Measurements from ENCODE around the gene RND2.
"Not testable (repeated sequence)": the region's sequence is repeated elsewhere in the genome, so short reads cannot be mapped to it uniquely, and the experiment has no call there.

The RND2 gene

GRCh38 chr17:42989726-42990652 lies 35.0 kb upstream of the RND2 start:
- Histone ChIP-seq H3K79me2 (peaks cover 16% of the 10 kb centered on the region), H3K4me2 (ENCODE audit: low read length) (no peak overlapping the region), H3K4me1 (no peaks in the 10 kb centered on the region), H3K4me3 (ENCODE audit: low read depth, low read length) (no peak overlapping the region), H3K9me3 (ENCODE audit: control insufficient read depth, low read length) (no peaks in the 10 kb centered on the region), H3K27ac (no peak overlapping the region), H3K9ac (no peak overlapping the region), H3K27me3 (ENCODE audit: control insufficient read depth, insufficient read depth, low read length) (no peaks in the 10 kb centered on the region), H2AFZ (no peak overlapping the region), H3K36me3 (ENCODE audit: control insufficient read depth, insufficient read depth, low read length) (no peaks in the 10 kb centered on the region)
- TF ChIP-seq CTCF (IDR thresholded peaks at IDR 0.05) = no peak

- Histone ChIP-seq H3K4me1 (no peaks in the 10 kb centered on the region), H2AFZ (no peak overlapping the region), H3K4me2 (ENCODE audit: low read length) (no peak overlapping the region), H3K9me3 (ENCODE audit: control insufficient read depth, low read length) (no peaks in the 10 kb centered on the region), H3K27me3 (ENCODE audit: control insufficient read depth, insufficient read depth, low read length) (no peaks in the 10 kb centered on the region), H3K27ac (no peak overlapping the region), H3K4me3 (ENCODE audit: low read depth, low read length) (no peak overlapping the region), H3K79me2 (peaks cover 7% of the 10 kb centered on the region), H3K36me3 (ENCODE audit: control insufficient read depth, insufficient read depth, low read length) (no peaks in the 10 kb centered on the region), H3K9ac (no peak overlapping the region)
- TF ChIP-seq CTCF (IDR thresholded peaks at IDR 0.05) = no peak
Measured at GRCh38 chr17:42991471-42991870, 33.6 kb upstream of the RND2 start.

- H3K4me3 ChIP-seq (ENCODE audit: low read depth, low read length) = no peak overlapping the region
- H3K9ac ChIP-seq = no peak overlapping the region
- no peak overlapping the region for H3K27ac ChIP-seq
- TF ChIP-seq CTCF (IDR thresholded peaks at IDR 0.05) = no peak
- H2AFZ ChIP-seq = no peak overlapping the region
- no peaks in the 10 kb centered on the region for H3K27me3 ChIP-seq (ENCODE audit: control insufficient read depth, insufficient read depth, low read length)
- peaks cover 2% of the 10 kb centered on the region for H3K79me2 ChIP-seq
- H3K36me3 ChIP-seq (ENCODE audit: control insufficient read depth, insufficient read depth, low read length) = no peaks in the 10 kb centered on the region
- H3K9me3 ChIP-seq (ENCODE audit: control insufficient read depth, low read length) = no peaks in the 10 kb centered on the region
- H3K4me2 ChIP-seq (ENCODE audit: low read length) = no peak overlapping the region
- no peaks in the 10 kb centered on the region for H3K4me1 ChIP-seq
Measured at GRCh38 chr17:42992872-42993271, 32.2 kb upstream of the RND2 start.

- not testable (repeated sequence) for H2AFZ ChIP-seq; H3K36me3 ChIP-seq (ENCODE audit: control insufficient read depth, insufficient read depth, low read length); H3K4me1 ChIP-seq
Measured at GRCh38 chr17:42993913-42994312, 31.1 kb upstream of the RND2 start.

GRCh38 chr17:42997390-42997983 lies 27.5 kb upstream of the RND2 start:
- H3K4me3 ChIP-seq (ENCODE audit: low read depth, low read length) = peak overlapping the region; percentile 76
- peaks cover 11% of the 10 kb centered on the region for H3K79me2 ChIP-seq
- peak overlapping the region; percentile 5 for H3K4me2 ChIP-seq (ENCODE audit: low read length)
- peak overlapping the region; percentile 63 for H2AFZ ChIP-seq
- no peak overlapping the region for H3K9ac ChIP-seq
- H3K4me1 ChIP-seq = peaks cover 12% of the 10 kb centered on the region
- H3K27ac ChIP-seq = peak overlapping the region; percentile 87
- H3K27me3 ChIP-seq (ENCODE audit: control insufficient read depth, insufficient read depth, low read length) = no peaks in the 10 kb centered on the region
- no peaks in the 10 kb centered on the region for H3K9me3 ChIP-seq (ENCODE audit: control insufficient read depth, low read length)
- TF ChIP-seq CTCF (IDR thresholded peaks at IDR 0.05) = no peak
- H3K36me3 ChIP-seq (ENCODE audit: control insufficient read depth, insufficient read depth, low read length) = no peaks in the 10 kb centered on the region

More at GRCh38 chr17:42993913-42994312, 31.1 kb upstream of the RND2 start:
- H3K4me3 ChIP-seq (ENCODE audit: low read depth, low read length); H3K9ac ChIP-seq; H3K4me2 ChIP-seq (ENCODE audit: low read length); H3K27me3 ChIP-seq (ENCODE audit: control insufficient read depth, insufficient read depth, low read length); H3K27ac ChIP-seq; H3K79me2 ChIP-seq; H3K9me3 ChIP-seq (ENCODE audit: control insufficient read depth, low read length): not testable (repeated sequence)

Data from parathyroid adenoma (tissue), 2 donors.